WTC11 (cell line): Measurements from ENCODE around the gene BGN. TPM values are rescaled to one million over a fixed set of nuclear protein-coding genes. Genes with fewer than 3 reads are reported as not detected.

Experiments used
- ATAC-seq: fragments of 200-7000 bp; cut with Tn5 transposase; 2 replicates; pipeline ENCODE4 v1.10.0; 2021; ENCODE audit warnings: mild to moderate bottlenecking, moderate library complexity
- CTCF ChIA-PET: fragments of 300-600 bp; sonication (Branson Sonifier 250); formaldehyde crosslinking; loops from one replicate; lab custom pipeline; 2021; ENCODE audit warnings: antibody characterized with exemption; lab: Charles Lee
- POLR2A ChIA-PET: fragments of 350-600 bp; sonication (Branson Sonifier 250); formaldehyde crosslinking; loops from one replicate; lab custom pipeline; 2021; ENCODE audit warnings: antibody characterized with exemption; lab: Charles Lee
- DNase-seq: peaks from one replicate; pipeline ENCODE4 v3.0.0; 2021; ENCODE audit warnings: low spot score
- H3K27ac Mint-ChIP-seq: 2 replicates; pipeline ENCODE4 v1.8.0; 2021; ENCODE audit warnings: mixed read lengths
- H3K27me3 Mint-ChIP-seq: 2 replicates; pipeline ENCODE4 v1.8.0; 2021; ENCODE audit warnings: low read depth, mild to moderate bottlenecking, moderate library complexity, mixed read lengths
- H3K36me3 Mint-ChIP-seq: 2 replicates; pipeline ENCODE4 v1.8.0; 2021; ENCODE audit warnings: mixed read lengths
- H3K4me1 Mint-ChIP-seq: 2 replicates; pipeline ENCODE4 v1.8.0; 2022; ENCODE audit warnings: mixed read lengths
- H3K4me3 Mint-ChIP-seq: 2 replicates; pipeline ENCODE4 v1.8.0; 2021; ENCODE audit warnings: mild to moderate bottlenecking, moderate library complexity, mixed read lengths
- H3K9me3 Mint-ChIP-seq: 2 replicates; pipeline ENCODE4 v1.8.0; 2021; ENCODE audit warnings: mixed read lengths
- CREM ChIP-seq: sonication (generic); formaldehyde crosslinking; IDR thresholded peaks from 2 replicates; pipeline ENCODE4 v1.8.1; 2022; ENCODE audit warnings: mild to moderate bottlenecking, missing genetic modification reagents, moderate library complexity
- ETV6 ChIP-seq: sonication (generic); formaldehyde crosslinking; IDR thresholded peaks from 2 replicates; pipeline ENCODE4 v1.8.1; 2022; ENCODE audit warnings: mild to moderate bottlenecking, missing genetic modification reagents
- FOXJ3 ChIP-seq: sonication (generic); formaldehyde crosslinking; IDR thresholded peaks from 2 replicates; pipeline ENCODE4 v1.9.0; 2021; ENCODE audit warnings: missing genetic modification reagents, mild to moderate bottlenecking, borderline replicate concordance
- GRHL2 ChIP-seq: fragments of 250-450 bp; sonication (Bioruptor Pico); IDR thresholded peaks from 2 replicates; pipeline ENCODE4 v1.8.0; 2022; ENCODE audit warnings: mild to moderate bottlenecking, moderate library complexity; ENCODE audit not compliant: insufficient replicate concordance, severe bottlenecking
- HMGA2 ChIP-seq: fragments of 250-450 bp; sonication (Bioruptor Pico); IDR thresholded peaks from 2 replicates; pipeline ENCODE4 v1.4.0; 2021; ENCODE audit warnings: mild to moderate bottlenecking, moderate library complexity
- IRF2 ChIP-seq: sonication (generic); formaldehyde crosslinking; IDR thresholded peaks from 2 replicates; pipeline ENCODE4 v1.8.0; 2022; ENCODE audit warnings: low read depth, missing genetic modification reagents, borderline replicate concordance
- MLX ChIP-seq: sonication (generic); formaldehyde crosslinking; IDR thresholded peaks from 2 replicates; pipeline ENCODE4 v1.8.1; 2023; ENCODE audit warnings: mild to moderate bottlenecking, missing genetic modification reagents, moderate library complexity
- NFATC4 ChIP-seq: fragments of 250-450 bp; sonication (Bioruptor Pico); IDR thresholded peaks from 2 replicates; pipeline ENCODE4 v1.9.0; 2021; ENCODE audit warnings: mild to moderate bottlenecking
- NFYB ChIP-seq: sonication (generic); formaldehyde crosslinking; conservative IDR thresholded peaks from 2 replicates; pipeline ENCODE4 v1.8.0; 2022; ENCODE audit warnings: low read depth, missing genetic modification reagents
- NR1H2 ChIP-seq: sonication (generic); formaldehyde crosslinking; IDR thresholded peaks from 2 replicates; pipeline ENCODE4 v1.9.0; 2021; ENCODE audit warnings: mild to moderate bottlenecking, moderate library complexity, missing genetic modification reagents
- NR2C2 ChIP-seq: sonication (generic); formaldehyde crosslinking; IDR thresholded peaks from 2 replicates; pipeline ENCODE4 v1.8.0; 2022; ENCODE audit warnings: mild to moderate bottlenecking, missing genetic modification reagents
- PRDM15 ChIP-seq: sonication (generic); formaldehyde crosslinking; IDR thresholded peaks from 2 replicates; pipeline ENCODE4 v1.8.0; 2022; ENCODE audit warnings: missing genetic modification reagents
- PRRX2 ChIP-seq: fragments of 250-450 bp; sonication (Bioruptor Pico); IDR thresholded peaks from 2 replicates; pipeline ENCODE4 v1.8.0; 2021; ENCODE audit warnings: mild to moderate bottlenecking
- RORB ChIP-seq: fragments of 250-450 bp; sonication (Bioruptor Pico); IDR thresholded peaks from 2 replicates; pipeline ENCODE4 v1.9.0; 2021; ENCODE audit warnings: mild to moderate bottlenecking
- SP1 ChIP-seq: sonication (generic); formaldehyde crosslinking; conservative IDR thresholded peaks from 2 replicates; pipeline ENCODE4 v1.8.1; 2022; ENCODE audit warnings: missing genetic modification reagents
- TEAD4 ChIP-seq: sonication (generic); formaldehyde crosslinking; IDR thresholded peaks from 2 replicates; pipeline ENCODE4 v1.8.0; 2022; ENCODE audit warnings: mild to moderate bottlenecking, missing genetic modification reagents
- ZNF232 ChIP-seq: sonication (generic); formaldehyde crosslinking; IDR thresholded peaks from 2 replicates; pipeline ENCODE4 v1.8.0; 2022; ENCODE audit warnings: mild to moderate bottlenecking, missing genetic modification reagents
- ZNF416 ChIP-seq: fragments of 250-450 bp; sonication (Bioruptor Pico); IDR thresholded peaks from 2 replicates; pipeline ENCODE4 v1.9.0; 2021; ENCODE audit warnings: mild to moderate bottlenecking, inconsistent platforms
- ZNF425 ChIP-seq: fragments of 250-450 bp; sonication (Bioruptor Pico); conservative IDR thresholded peaks from 2 replicates; pipeline ENCODE4 v1.9.0; 2021; ENCODE audit warnings: mild to moderate bottlenecking
- ZNF671 ChIP-seq: fragments of 250-450 bp; sonication (Bioruptor Pico); IDR thresholded peaks from 2 replicates; pipeline ENCODE4 v1.8.0; 2021; ENCODE audit warnings: mild to moderate bottlenecking
- total RNA-seq: library from RNA; stranded (reverse); gene quantifications from 3 replicates; pipeline ENCODE4 v1.2.3, GENCODE V29; 2021
- TF ChIP-seq, protein P1 (sequence below): fragments of 250-450 bp; sonication (Bioruptor Pico); IDR thresholded peaks from 2 replicates; pipeline ENCODE4 v1.8.0; 2021; ENCODE audit warnings: mild to moderate bottlenecking
- TF ChIP-seq, protein P2 (sequence below): sonication (generic); formaldehyde crosslinking; IDR thresholded peaks from 2 replicates; pipeline ENCODE4 v1.8.1; 2023; ENCODE audit warnings: mild to moderate bottlenecking, moderate library complexity, missing genetic modification reagents
- TF ChIP-seq, protein P3 (sequence below): fragments of 250-450 bp; sonication (Bioruptor Pico); IDR thresholded peaks from 2 replicates; pipeline ENCODE4 v1.9.0; 2021; ENCODE audit warnings: mild to moderate bottlenecking
- TF ChIP-seq, protein P4 (sequence below): sonication (generic); formaldehyde crosslinking; IDR thresholded peaks from 2 replicates; pipeline ENCODE4 v1.8.1; 2022; ENCODE audit warnings: mild to moderate bottlenecking, moderate library complexity, missing genetic modification reagents

The BGN gene
- total RNA-seq, 1 experiment from 2014 or later = 1.8 TPM

DNA sequence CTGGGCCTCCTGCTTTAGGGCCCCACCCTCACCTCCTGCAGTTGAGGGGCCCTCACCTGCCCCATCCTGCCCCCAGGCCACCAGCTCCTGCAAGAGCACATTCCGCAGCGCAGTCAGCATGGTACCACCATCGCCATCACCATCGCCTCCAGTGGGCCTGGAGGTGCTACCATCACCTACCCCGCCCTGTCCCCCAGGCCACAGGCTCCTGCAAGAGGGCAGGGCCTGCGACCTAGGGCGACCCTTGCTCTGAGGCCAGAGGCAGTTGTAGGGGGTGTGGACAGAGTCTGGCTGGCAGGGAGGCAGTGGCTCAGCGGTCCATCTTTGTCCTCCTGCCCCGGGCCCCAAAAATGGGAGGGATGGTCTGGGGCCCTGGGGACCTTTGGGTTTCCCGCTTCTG, 20.5 kb upstream of the BGN start:
- Mint-ChIP-seq H3K36me3 (no peaks in the 10 kb centered on the region), H3K9me3 (no peaks in the 10 kb centered on the region), H3K4me1 (peaks cover 15% of the 10 kb centered on the region), H3K27ac (no peak overlapping the region), H3K27me3 (peaks cover 36% of the 10 kb centered on the region), H3K4me3 (no peak overlapping the region)
- DNase-seq (no peak), ATAC-seq (no peak)
- CTCF ChIA-PET = interaction anchor here (1.4 kb wide), 1 partner anchor 21 kb away, joined by 4 read pairs; the partner anchor contains the start of gene BGN
- no peak for TF ChIP-seq NFATC4
- no peak for TF ChIP-seq ZNF232 (CRISPR knock-in tag)
- no peak for TF ChIP-seq ZNF416 (CRISPR knock-in tag)
- no peak for TF ChIP-seq NR2C2 (CRISPR knock-in tag)
- no peak for TF ChIP-seq MLX
- TF ChIP-seq ZNF671 (CRISPR knock-in tag) = no peak
- TF ChIP-seq, protein P1, sequence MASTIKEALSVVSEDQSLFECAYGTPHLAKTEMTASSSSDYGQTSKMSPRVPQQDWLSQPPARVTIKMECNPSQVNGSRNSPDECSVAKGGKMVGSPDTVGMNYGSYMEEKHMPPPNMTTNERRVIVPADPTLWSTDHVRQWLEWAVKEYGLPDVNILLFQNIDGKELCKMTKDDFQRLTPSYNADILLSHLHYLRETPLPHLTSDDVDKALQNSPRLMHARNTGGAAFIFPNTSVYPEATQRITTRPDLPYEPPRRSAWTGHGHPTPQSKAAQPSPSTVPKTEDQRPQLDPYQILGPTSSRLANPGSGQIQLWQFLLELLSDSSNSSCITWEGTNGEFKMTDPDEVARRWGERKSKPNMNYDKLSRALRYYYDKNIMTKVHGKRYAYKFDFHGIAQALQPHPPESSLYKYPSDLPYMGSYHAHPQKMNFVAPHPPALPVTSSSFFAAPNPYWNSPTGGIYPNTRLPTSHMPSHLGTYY = no peak
- TF ChIP-seq, protein P2, sequence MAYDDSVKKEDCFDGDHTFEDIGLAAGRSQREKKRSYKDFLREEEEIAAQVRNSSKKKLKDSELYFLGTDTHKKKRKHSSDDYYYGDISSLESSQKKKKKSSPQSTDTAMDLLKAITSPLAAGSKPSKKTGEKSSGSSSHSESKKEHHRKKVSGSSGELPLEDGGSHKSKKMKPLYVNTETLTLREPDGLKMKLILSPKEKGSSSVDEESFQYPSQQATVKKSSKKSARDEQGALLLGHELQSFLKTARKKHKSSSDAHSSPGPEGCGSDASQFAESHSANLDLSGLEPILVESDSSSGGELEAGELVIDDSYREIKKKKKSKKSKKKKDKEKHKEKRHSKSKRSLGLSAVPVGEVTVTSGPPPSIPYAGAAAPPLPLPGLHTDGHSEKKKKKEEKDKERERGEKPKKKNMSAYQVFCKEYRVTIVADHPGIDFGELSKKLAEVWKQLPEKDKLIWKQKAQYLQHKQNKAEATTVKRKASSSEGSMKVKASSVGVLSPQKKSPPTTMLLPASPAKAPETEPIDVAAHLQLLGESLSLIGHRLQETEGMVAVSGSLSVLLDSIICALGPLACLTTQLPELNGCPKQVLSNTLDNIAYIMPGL (CRISPR knock-in tag) = no peak
- TF ChIP-seq ZNF425 (CRISPR knock-in tag) = no peak
- TF ChIP-seq SP1 (CRISPR knock-in tag) = no peak
- TF ChIP-seq RORB = no peak
- TF ChIP-seq, protein P3, sequence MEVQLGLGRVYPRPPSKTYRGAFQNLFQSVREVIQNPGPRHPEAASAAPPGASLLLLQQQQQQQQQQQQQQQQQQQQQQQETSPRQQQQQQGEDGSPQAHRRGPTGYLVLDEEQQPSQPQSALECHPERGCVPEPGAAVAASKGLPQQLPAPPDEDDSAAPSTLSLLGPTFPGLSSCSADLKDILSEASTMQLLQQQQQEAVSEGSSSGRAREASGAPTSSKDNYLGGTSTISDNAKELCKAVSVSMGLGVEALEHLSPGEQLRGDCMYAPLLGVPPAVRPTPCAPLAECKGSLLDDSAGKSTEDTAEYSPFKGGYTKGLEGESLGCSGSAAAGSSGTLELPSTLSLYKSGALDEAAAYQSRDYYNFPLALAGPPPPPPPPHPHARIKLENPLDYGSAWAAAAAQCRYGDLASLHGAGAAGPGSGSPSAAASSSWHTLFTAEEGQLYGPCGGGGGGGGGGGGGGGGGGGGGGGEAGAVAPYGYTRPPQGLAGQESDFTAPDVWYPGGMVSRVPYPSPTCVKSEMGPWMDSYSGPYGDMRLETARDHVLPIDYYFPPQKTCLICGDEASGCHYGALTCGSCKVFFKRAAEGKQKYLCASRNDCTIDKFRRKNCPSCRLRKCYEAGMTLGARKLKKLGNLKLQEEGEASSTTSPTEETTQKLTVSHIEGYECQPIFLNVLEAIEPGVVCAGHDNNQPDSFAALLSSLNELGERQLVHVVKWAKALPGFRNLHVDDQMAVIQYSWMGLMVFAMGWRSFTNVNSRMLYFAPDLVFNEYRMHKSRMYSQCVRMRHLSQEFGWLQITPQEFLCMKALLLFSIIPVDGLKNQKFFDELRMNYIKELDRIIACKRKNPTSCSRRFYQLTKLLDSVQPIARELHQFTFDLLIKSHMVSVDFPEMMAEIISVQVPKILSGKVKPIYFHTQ (CRISPR knock-in tag) = no peak
- TF ChIP-seq IRF2 (CRISPR knock-in tag) = no peak
- no peak for TF ChIP-seq PRRX2
- TF ChIP-seq TEAD4 (CRISPR knock-in tag) = no peak
- TF ChIP-seq GRHL2 (CRISPR knock-in tag) = no peak
- POLR2A ChIA-PET = no interaction called here

GRCh38 chrX:153474718-153475117, 20.1 kb upstream of the BGN start:
- Mint-ChIP-seq H3K27me3 (peaks cover 36% of the 10 kb centered on the region), H3K36me3 (no peaks in the 10 kb centered on the region), H3K27ac (no peak overlapping the region), H3K4me1 (peaks cover 15% of the 10 kb centered on the region), H3K9me3 (no peaks in the 10 kb centered on the region), H3K4me3 (no peak overlapping the region)
- POLR2A ChIA-PET = no interaction called here
- ATAC-seq (no peak), DNase-seq (peak; percentile 51)
- CTCF ChIA-PET = interaction anchor here (1.4 kb wide), 1 partner anchor 20 kb away, joined by 4 read pairs; the partner anchor contains the start of gene BGN
- TF ChIP-seq FOXJ3 (CRISPR knock-in tag) (no peak), NFYB (CRISPR knock-in tag) (no peak), NR1H2 (CRISPR knock-in tag) (no peak), ETV6 (CRISPR knock-in tag) (peak; percentile 20; the same call in 1 of the 2 replicates), HMGA2 (CRISPR knock-in tag) (no peak), PRDM15 (CRISPR knock-in tag) (no peak; the same call in 1 of the 2 replicates), CREM (no peak)
- TF ChIP-seq, protein P4, sequence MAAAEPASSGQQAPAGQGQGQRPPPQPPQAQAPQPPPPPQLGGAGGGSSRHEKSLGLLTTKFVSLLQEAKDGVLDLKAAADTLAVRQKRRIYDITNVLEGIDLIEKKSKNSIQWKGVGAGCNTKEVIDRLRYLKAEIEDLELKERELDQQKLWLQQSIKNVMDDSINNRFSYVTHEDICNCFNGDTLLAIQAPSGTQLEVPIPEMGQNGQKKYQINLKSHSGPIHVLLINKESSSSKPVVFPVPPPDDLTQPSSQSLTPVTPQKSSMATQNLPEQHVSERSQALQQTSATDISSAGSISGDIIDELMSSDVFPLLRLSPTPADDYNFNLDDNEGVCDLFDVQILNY (CRISPR knock-in tag) = 0 out of 2 replicates have a peak, but pooled peaks have one; percentile 34
